IMR-90 (cell line): ENCODE measurements around the gene LELP1. TPM values are rescaled to one million over a fixed set of nuclear protein-coding genes. Genes with fewer than 3 reads are reported as not detected.

Source experiments
- ATAC-seq: fragments of 200-7000 bp; cut with Tn5 transposase; 2 replicates; pipeline ENCODE4 v1.9.1; 2020; ENCODE audit warnings: low read depth, mild to moderate bottlenecking, moderate library complexity
- BruUV-seq: library from RNA; stranded (reverse); fragments of 400-500 nt; replicated peaks from 2 replicates; lab custom pipeline; 2021; lab: Mats Ljungman, UMichigan
- CTCF ChIA-PET: fragments of 300-600 bp; formaldehyde crosslinking; extraction: SDS; loops from one replicate; lab custom pipeline; 2021; ENCODE audit warnings: antibody characterized with exemption; lab: Yijun Ruan, JAX
- POLR2A ChIA-PET: fragments of 300-600 bp; sonication (Branson Sonifier 250); formaldehyde crosslinking; loops from one replicate; lab custom pipeline; 2022; ENCODE audit warnings: antibody characterized with exemption; ENCODE audit not compliant: unreplicated experiment; lab: Charles Lee
- DNase-seq: peaks from one replicate; pipeline ENCODE4 v3.0.0; 2013
- H2AFZ ChIP-seq: replicated peaks from 2 replicates; pipeline ENCODE3; 2013; ENCODE audit warnings: low read length, mild to moderate bottlenecking; ENCODE audit not compliant: poor library complexity
- H2AK5ac ChIP-seq: 2 replicates; pipeline ENCODE4 v1.6.1; 2013; ENCODE audit warnings: low read depth, low read length, inconsistent platforms
- H2AK9ac ChIP-seq: replicated peaks from 2 replicates; pipeline ENCODE3; 2013; ENCODE audit warnings: mild to moderate bottlenecking, low read depth, low read length, moderate library complexity; ENCODE audit not compliant: poor library complexity
- H2BK120ac ChIP-seq: 2 replicates; pipeline ENCODE4 v1.6.1; 2013; ENCODE audit warnings: low read depth, low read length, inconsistent platforms
- H2BK15ac ChIP-seq: 3 replicates; pipeline ENCODE4 v1.6.1; 2013; ENCODE audit warnings: low read depth, low read length, inconsistent platforms
- H2BK20ac ChIP-seq: 2 replicates; pipeline ENCODE4 v1.6.1; 2013; ENCODE audit warnings: low read depth, mild to moderate bottlenecking, inconsistent platforms, low read length, moderate library complexity
- H2BK5ac ChIP-seq: 2 replicates; pipeline ENCODE4 v1.6.1; 2013; ENCODE audit warnings: mild to moderate bottlenecking, low read depth, low read length, inconsistent platforms; ENCODE audit not compliant: poor library complexity, severe bottlenecking
- H3K14ac ChIP-seq: replicated peaks from 2 replicates; pipeline ENCODE4 v1.6.1; 2013; ENCODE audit warnings: low read depth, low read length, inconsistent platforms
- H3K18ac ChIP-seq: 2 replicates; pipeline ENCODE4 v1.6.1; 2013; ENCODE audit warnings: low read depth, low read length, control low read depth
- H3K23ac ChIP-seq: 2 replicates; pipeline ENCODE4 v1.6.1; 2013; ENCODE audit warnings: low read depth, low read length, inconsistent platforms
- H3K27ac ChIP-seq: 2 replicates; pipeline ENCODE4 v1.5.1; 2013; ENCODE audit warnings: mild to moderate bottlenecking, control low read depth, low read length; ENCODE audit not compliant: insufficient read depth
- H3K27me3 ChIP-seq: 2 replicates; pipeline ENCODE4 v1.6.1; 2013; ENCODE audit warnings: low read length; ENCODE audit not compliant: control insufficient read depth, insufficient read depth
- H3K36me3 ChIP-seq: 2 replicates; pipeline ENCODE4 v1.6.1; 2013; ENCODE audit warnings: low read length, mixed read lengths; ENCODE audit not compliant: control insufficient read depth, insufficient read depth
- H3K4ac ChIP-seq: 2 replicates; pipeline ENCODE4 v1.6.1; 2013; ENCODE audit warnings: low read depth, low read length, inconsistent platforms
- H3K4me1 ChIP-seq: 2 replicates; pipeline ENCODE4 v1.6.1; 2013; ENCODE audit warnings: low read length, mixed read lengths; ENCODE audit not compliant: control insufficient read depth, insufficient read depth
- H3K4me2 ChIP-seq: 2 replicates; pipeline ENCODE4 v1.6.1; 2013; ENCODE audit warnings: low read depth, mild to moderate bottlenecking, control low read depth, low read length, moderate library complexity
- H3K4me3 ChIP-seq: 2 replicates; pipeline ENCODE4 v1.5.1; 2013; ENCODE audit warnings: low read depth, mild to moderate bottlenecking, control low read depth, low read length, moderate library complexity; ENCODE audit not compliant: insufficient read depth
- H3K56ac ChIP-seq: 2 replicates; pipeline ENCODE4 v1.6.1; 2013; ENCODE audit warnings: low read length, inconsistent platforms; ENCODE audit not compliant: insufficient read depth; ENCODE audit errors: extremely low read depth
- H3K79me1 ChIP-seq, 2 experiments: 2 replicates each; pipeline ENCODE4 v1.6.1; 2013; ENCODE audit warnings: low read length in 2 of 2, inconsistent platforms in 1 of 2, low read depth in 1 of 2
- H3K9ac ChIP-seq: 2 replicates; pipeline ENCODE4 v1.6.1; 2013; ENCODE audit warnings: low read depth, low read length, control low read depth
- H3K9me1 ChIP-seq: 2 replicates; pipeline ENCODE4 v1.6.1; 2013; ENCODE audit warnings: low read length, inconsistent platforms; ENCODE audit not compliant: insufficient read depth
- H3K9me3 ChIP-seq: 2 replicates; pipeline ENCODE4 v1.6.1; 2013; ENCODE audit warnings: low read length; ENCODE audit not compliant: control insufficient read depth, insufficient read depth
- H4K20me1 ChIP-seq: 2 replicates; pipeline ENCODE4 v1.6.1; 2013; ENCODE audit warnings: low read length, inconsistent platforms; ENCODE audit not compliant: insufficient read depth
- H4K5ac ChIP-seq: 2 replicates; pipeline ENCODE4 v1.6.1; 2013; ENCODE audit warnings: mild to moderate bottlenecking, low read depth, low read length, control low read depth
- H4K8ac ChIP-seq, 2 experiments: 2 replicates each; pipeline ENCODE4 v1.6.1; 2013; ENCODE audit warnings: low read depth in 2 of 2, low read length in 2 of 2, control low read depth in 1 of 2, inconsistent platforms in 1 of 2
- H4K91ac ChIP-seq: 2 replicates; pipeline ENCODE4 v1.6.1; 2013; ENCODE audit warnings: low read depth, low read length, inconsistent platforms; ENCODE audit not compliant: insufficient read depth
- FOS ChIP-seq: fragments of 150-350 bp; IDR thresholded peaks from 2 replicates; pipeline ENCODE4 v1.6.1; 2016; ENCODE audit warnings: low read depth, low read length
- WGBS, 2 experiments: methylation state at CpG; one replicate each; pipeline versions ENCODE4 v1.1.5 to v1.1.7; 2013; ENCODE audit warnings: missing lambda C conversion rate in 2 of 2; ENCODE audit not compliant: insufficient read length in 1 of 2; ENCODE audit errors: extremely low coverage in 2 of 2; 5-methylcytosine and 5-hydroxymethylcytosine counted together
- dilution Hi-C: fragments of 300-500 bp; cut with HindIII; formaldehyde crosslinking; loops from one replicate; pipeline ENCODE4 v1.14.3; 2018; ENCODE audit warnings: low sequenced_read_pairs; ENCODE audit not compliant: unreplicated experiment
- in situ Hi-C: fragments of 300-500 bp; cut with MboI; formaldehyde crosslinking; loops from 3 replicates; pipeline ENCODE4 v1.14.3; 2019; ENCODE audit warnings: low sequenced_read_pairs, inconsistent platforms, mixed read lengths
- intact Hi-C: fragments of 100-400 bp; cut with micrococcal nuclease; formaldehyde crosslinking; loops from 2 replicates; pipeline ENCODE4 v1.10.0; 2022
- polyA plus RNA-seq, 3 experiments: library from polyadenylated mRNA; depleted of rRNA; stranded (reverse); fragments of >200 nt; gene quantifications; 2 replicates each; pipeline ENCODE4 v1.2.3, GENCODE V29; 2012; ENCODE audit warnings: low replicate concordance in 1 of 3
- total RNA-seq: library from RNA; depleted of rRNA; stranded (reverse); fragments of >200 nt; gene quantifications from 2 replicates; pipeline ENCODE4 v1.2.3, GENCODE V29; 2012

The LELP1 gene
- total and polyA plus RNA-seq, 2 of the 4 experiments (the other 2 are of a cell fraction), result not detected

DNA sequence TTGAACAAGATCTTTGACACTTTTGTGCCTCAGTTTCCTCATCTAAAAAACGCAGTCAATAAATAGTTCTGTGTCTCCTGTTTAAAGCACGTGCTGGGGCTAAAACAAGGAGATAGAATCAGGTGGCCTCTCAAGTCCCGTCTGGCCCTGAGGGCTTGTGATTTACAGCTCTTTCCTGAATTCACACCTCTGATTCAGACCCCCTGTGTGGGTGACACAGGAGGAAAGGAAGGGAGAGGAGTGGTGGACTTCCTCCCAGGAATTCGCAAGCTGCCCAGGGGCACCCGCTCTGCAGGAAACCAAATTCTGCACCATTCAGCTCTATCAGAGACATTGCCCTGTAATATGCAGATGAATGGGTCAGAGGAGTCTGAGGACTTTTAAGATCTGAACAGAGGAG lies 9.0 kb downstream of the LELP1 start:
- DNase-seq (no peak), ATAC-seq (no peak)
- H2BK20ac ChIP-seq, result no peak overlapping the region
- H4K91ac ChIP-seq, result no peak overlapping the region
- no peak overlapping the region for H4K8ac ChIP-seq
- H2AFZ ChIP-seq, result no peak overlapping the region
- no peak overlapping the region for H2AK9ac ChIP-seq
- H4K5ac ChIP-seq, result no peak overlapping the region
- H3K23ac ChIP-seq, result no peak overlapping the region
- no peaks in the 10 kb centered on the region for H3K9me1 ChIP-seq
- no peak overlapping the region for H2BK15ac ChIP-seq
- no peaks in the 10 kb centered on the region for H3K27me3 ChIP-seq
- no peak overlapping the region for H3K14ac ChIP-seq
- H4K20me1 ChIP-seq, result no peaks in the 10 kb centered on the region
- H3K9me3 ChIP-seq, result no peaks in the 10 kb centered on the region
- CTCF ChIA-PET, result no interaction called here
- no peak overlapping the region for H2AK5ac ChIP-seq
- H3K27ac ChIP-seq, result no peak overlapping the region
- BruUV-seq, result no TSS peak
- no peak overlapping the region for H3K56ac ChIP-seq
- H3K9ac ChIP-seq, result no peak overlapping the region
- no peak for TF ChIP-seq FOS
- H3K4me3 ChIP-seq, result no peak overlapping the region
- no peaks in the 10 kb centered on the region for H3K79me1 ChIP-seq
- dilution Hi-C loops (no loop called here), intact Hi-C loops (no loop called here), in situ Hi-C loops (loop anchor here (25.0 kb wide), 1 partner anchor 550 kb away; the partner anchor contains the start of gene LCE2D)
- no peaks in the 10 kb centered on the region for H3K4me1 ChIP-seq
- H2BK120ac ChIP-seq, result no peak overlapping the region
- H3K4ac ChIP-seq, result no peak overlapping the region
- H2BK5ac ChIP-seq, result no peak overlapping the region
- POLR2A ChIA-PET, result no interaction called here
- H3K4me2 ChIP-seq, result no peak overlapping the region
- no CpG with 5 or more reads among the region's 5 CpGs for WGBS, 2 experiments
- H3K36me3 ChIP-seq, result no peaks in the 10 kb centered on the region
- H3K18ac ChIP-seq, result no peak overlapping the region
